ENCODE results near the gene SUZ12.
"Not testable (repeated sequence)": the region's sequence is repeated elsewhere in the genome, so short reads cannot be mapped to it uniquely, and the experiment has no call there.

SUZ12 gene

DNA sequence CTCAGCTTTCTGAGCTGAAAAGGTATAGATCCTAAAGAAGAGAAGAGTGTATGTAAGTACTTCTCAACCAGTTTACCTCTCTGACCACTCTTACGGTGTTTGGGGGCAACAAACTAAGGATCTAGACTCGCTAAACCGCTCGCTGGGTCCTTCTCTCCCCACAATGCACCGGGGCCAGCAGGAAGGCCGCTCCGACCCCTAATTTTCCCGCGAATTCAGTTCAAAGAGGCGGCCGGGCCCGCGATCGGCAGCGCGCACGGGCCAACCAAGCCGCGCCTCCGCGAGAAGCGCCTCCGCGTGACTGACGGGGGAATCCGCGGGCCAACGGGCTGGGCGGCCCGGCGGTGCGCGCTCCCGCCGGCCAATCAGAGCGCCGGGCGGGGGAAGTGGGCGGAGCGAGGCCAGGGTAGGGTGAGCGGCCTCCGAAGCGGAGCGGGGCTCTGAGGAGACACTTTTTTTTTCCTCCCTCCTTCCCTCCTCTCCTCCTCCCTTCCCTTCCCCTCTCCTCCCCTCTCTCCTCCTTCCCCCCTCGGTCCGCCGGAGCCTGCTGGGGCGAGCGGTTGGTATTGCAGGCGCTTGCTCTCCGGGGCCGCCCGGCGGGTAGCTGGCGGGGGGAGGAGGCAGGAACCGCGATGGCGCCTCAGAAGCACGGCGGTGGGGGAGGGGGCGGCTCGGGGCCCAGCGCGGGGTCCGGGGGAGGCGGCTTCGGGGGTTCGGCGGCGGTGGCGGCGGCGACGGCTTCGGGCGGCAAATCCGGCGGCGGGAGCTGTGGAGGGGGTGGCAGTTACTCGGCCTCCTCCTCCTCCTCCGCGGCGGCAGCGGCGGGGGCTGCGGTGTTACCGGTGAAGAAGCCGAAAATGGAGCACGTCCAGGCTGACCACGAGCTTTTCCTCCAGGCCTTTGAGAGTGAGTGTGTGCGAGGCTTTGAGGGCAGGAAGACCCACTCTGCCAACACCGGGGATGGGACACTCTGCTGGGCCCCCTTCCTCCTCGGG lies at the start of gene SUZ12:
Gene SUZ12 (plus strand): TSS at position 393 of the 995 bp plus-strand sequence. CDS start 240 bp downstream, at position 633.
- H3K4me1 ChIP-seq (ENCODE audit: control insufficient read depth, insufficient read depth, low read length); H3K36me3 ChIP-seq (ENCODE audit: control insufficient read depth, insufficient read depth, low read length); H3K27me3 ChIP-seq (ENCODE audit: control insufficient read depth, insufficient read depth, low read length); H3K9me3 ChIP-seq (ENCODE audit: control insufficient read depth, insufficient read depth, low read length): not testable (repeated sequence)
- peak within 1 kb of the TSS; percentile 73 for H3K4me3 ChIP-seq (ENCODE audit: low read depth, low read length)
- H3K9ac ChIP-seq (ENCODE audit: low read depth, low read length), result peak within 1 kb of the TSS; percentile 81

DNA sequence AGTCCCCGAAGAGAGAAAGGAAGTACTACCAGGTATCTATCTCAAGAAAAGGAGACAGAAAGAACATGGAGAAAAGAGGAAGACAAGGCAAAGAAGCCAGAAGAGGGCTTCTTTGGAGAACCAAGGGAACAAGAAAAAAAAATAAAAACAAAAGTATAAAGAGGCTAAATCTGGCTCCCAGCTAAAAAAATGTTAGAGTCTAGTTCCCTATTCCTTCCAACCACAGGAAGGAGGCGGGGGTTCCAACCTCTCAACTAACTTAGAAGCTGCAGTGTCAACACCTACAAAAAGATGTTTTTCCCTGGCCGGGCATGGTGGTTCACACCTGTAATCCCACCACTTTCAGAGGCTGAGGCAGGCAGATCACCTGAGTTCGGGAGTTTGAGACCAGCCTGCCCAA lies 48.7 kb upstream of the SUZ12 start:
- Histone ChIP-seq H3K36me3 (ENCODE audit: control insufficient read depth, insufficient read depth, low read length) (peaks cover 30% of the 10 kb centered on the region), H3K4me1 (ENCODE audit: control insufficient read depth, insufficient read depth, low read length) (no peaks in the 10 kb centered on the region), H3K27me3 (ENCODE audit: control insufficient read depth, insufficient read depth, low read length) (no peaks in the 10 kb centered on the region), H3K9ac (ENCODE audit: low read depth, low read length) (no peak overlapping the region), H3K9me3 (ENCODE audit: control insufficient read depth, insufficient read depth, low read length) (no peaks in the 10 kb centered on the region), H3K4me3 (ENCODE audit: low read depth, low read length) (no peak overlapping the region)

DNA sequence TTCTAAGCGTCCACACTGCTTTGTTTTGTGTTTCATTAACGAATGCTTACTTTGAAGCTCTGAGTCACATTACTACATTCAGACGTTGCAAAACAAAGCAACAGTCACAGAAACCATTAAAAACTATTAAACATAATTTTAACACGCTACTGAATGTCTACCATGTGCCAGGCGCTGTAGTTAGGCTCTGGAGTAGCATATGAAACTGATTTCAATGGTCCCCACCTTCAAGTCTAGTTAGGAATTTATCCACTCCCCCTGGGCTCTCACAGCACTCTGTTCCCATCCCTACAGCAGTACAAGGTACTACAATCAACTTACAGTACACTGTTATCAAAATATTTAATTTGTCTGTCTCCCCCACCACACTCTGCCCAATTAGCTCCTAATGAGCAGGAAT lies 35.9 kb upstream of the SUZ12 start:
- Histone ChIP-seq H3K4me3 (ENCODE audit: low read depth, low read length) (peak overlapping the region; percentile 86), H3K27me3 (ENCODE audit: control insufficient read depth, insufficient read depth, low read length) (no peaks in the 10 kb centered on the region), H3K9me3 (ENCODE audit: control insufficient read depth, insufficient read depth, low read length) (no peaks in the 10 kb centered on the region), H3K4me1 (ENCODE audit: control insufficient read depth, insufficient read depth, low read length) (no peaks in the 10 kb centered on the region), H3K9ac (ENCODE audit: low read depth, low read length) (peak overlapping the region; percentile 71), H3K36me3 (ENCODE audit: control insufficient read depth, insufficient read depth, low read length) (peaks cover 16% of the 10 kb centered on the region)

DNA sequence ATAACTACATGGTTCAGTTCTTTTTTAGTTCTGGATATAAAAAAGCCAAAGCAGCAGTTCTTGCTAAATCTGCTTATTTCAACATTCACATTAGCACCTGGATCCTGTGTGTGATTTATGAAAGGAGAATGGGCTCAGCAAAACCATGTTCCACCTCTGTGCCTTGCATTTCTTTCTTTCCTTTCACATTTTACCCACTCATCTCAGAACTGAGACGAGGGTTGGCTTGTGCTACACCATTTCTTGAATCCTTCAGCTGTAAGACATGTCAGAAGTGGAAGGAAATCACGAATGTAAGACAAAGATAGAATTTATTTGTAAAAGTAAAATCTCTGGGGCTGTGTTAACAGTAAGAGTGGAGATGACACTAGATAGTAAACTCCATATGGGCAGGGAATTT lies 34.1 kb upstream of the SUZ12 start:
- Histone ChIP-seq H3K9me3 (ENCODE audit: control insufficient read depth, insufficient read depth, low read length) (no peaks in the 10 kb centered on the region), H3K9ac (ENCODE audit: low read depth, low read length) (no peak overlapping the region), H3K4me1 (ENCODE audit: control insufficient read depth, insufficient read depth, low read length) (no peaks in the 10 kb centered on the region), H3K27me3 (ENCODE audit: control insufficient read depth, insufficient read depth, low read length) (no peaks in the 10 kb centered on the region), H3K36me3 (ENCODE audit: control insufficient read depth, insufficient read depth, low read length) (peaks cover 8% of the 10 kb centered on the region), H3K4me3 (ENCODE audit: low read depth, low read length) (no peak overlapping the region)

DNA sequence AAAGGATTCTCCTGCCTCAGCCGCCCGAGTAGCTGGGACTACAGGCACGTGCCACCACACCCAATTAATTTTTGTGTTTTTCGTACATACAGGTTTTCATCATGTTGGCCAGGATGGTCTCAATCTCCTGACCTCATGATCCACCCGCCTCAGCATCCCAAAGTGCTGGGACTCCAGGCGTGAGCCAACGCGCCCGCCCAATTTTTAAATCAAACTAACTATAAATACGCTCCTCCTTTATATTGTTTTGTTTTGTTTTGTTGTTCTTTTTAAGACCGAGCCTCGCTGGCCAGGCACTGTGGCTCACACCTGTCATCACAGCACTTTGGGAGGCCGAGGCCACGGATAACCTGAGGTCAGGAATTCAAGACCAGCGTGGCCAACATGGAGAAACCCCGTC lies 33.4 kb upstream of the SUZ12 start:
- H3K36me3 ChIP-seq (ENCODE audit: control insufficient read depth, insufficient read depth, low read length), result peaks cover 8% of the 10 kb centered on the region
- H3K9ac ChIP-seq (ENCODE audit: low read depth, low read length), result no peak overlapping the region
- H3K9me3 ChIP-seq (ENCODE audit: control insufficient read depth, insufficient read depth, low read length), result no peaks in the 10 kb centered on the region
- H3K4me1 ChIP-seq (ENCODE audit: control insufficient read depth, insufficient read depth, low read length), result no peaks in the 10 kb centered on the region
- H3K27me3 ChIP-seq (ENCODE audit: control insufficient read depth, insufficient read depth, low read length), result no peaks in the 10 kb centered on the region
- H3K4me3 ChIP-seq (ENCODE audit: low read depth, low read length), result no peak overlapping the region

GRCh38 chr17:31907342-31907962 lies 29.4 kb upstream of the SUZ12 start:
- no peaks in the 10 kb centered on the region for H3K4me1 ChIP-seq (ENCODE audit: control insufficient read depth, insufficient read depth, low read length)
- H3K27me3 ChIP-seq (ENCODE audit: control insufficient read depth, insufficient read depth, low read length), result no peaks in the 10 kb centered on the region
- H3K9ac ChIP-seq (ENCODE audit: low read depth, low read length), result no peak overlapping the region
- no peaks in the 10 kb centered on the region for H3K9me3 ChIP-seq (ENCODE audit: control insufficient read depth, insufficient read depth, low read length)
- no peak overlapping the region for H3K4me3 ChIP-seq (ENCODE audit: low read depth, low read length)
- H3K36me3 ChIP-seq (ENCODE audit: control insufficient read depth, insufficient read depth, low read length), result no peaks in the 10 kb centered on the region

DNA sequence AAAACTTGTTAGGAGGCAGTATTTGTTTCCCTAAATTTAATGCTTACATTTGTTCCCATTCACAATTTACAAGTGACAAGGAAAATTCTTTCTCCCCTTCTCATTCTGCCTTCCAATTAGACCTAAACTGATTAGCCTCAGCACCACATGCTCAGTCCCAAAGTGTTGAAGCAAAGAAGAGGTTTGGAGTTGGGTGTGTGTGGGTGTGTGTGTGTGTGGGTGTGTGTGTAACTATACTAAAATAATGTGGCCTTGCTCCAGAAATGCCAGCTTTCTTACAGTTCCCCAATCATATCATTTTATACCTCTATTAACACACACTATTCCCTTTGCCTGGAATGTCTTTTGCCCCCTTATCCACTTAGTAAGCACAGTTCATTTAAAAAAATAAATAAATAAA lies 28.4 kb upstream of the SUZ12 start:
- H3K9me3 ChIP-seq (ENCODE audit: control insufficient read depth, insufficient read depth, low read length), result no peaks in the 10 kb centered on the region
- H3K9ac ChIP-seq (ENCODE audit: low read depth, low read length), result no peak overlapping the region
- H3K4me3 ChIP-seq (ENCODE audit: low read depth, low read length), result no peak overlapping the region
- H3K36me3 ChIP-seq (ENCODE audit: control insufficient read depth, insufficient read depth, low read length), result no peaks in the 10 kb centered on the region
- H3K4me1 ChIP-seq (ENCODE audit: control insufficient read depth, insufficient read depth, low read length), result no peaks in the 10 kb centered on the region
- no peaks in the 10 kb centered on the region for H3K27me3 ChIP-seq (ENCODE audit: control insufficient read depth, insufficient read depth, low read length)

DNA sequence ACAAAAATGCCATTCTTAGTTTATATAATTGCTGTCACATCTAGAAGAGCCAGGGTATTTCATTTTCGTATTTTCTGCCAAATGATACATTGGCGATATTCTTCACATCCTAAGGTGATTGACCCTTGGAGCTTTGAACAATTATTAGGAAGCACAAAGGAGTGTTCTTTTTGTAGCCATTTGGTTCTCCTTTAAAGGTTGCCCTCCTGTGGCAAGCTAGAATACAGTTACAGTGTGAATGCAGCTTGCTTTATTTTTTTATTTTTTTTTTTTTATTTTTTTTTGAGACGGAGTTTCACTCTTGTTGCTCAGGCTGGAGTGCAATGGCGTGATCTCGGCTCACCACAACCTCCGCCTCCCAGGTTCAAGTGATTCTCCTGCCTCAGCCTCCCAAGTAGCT lies 24.1 kb upstream of the SUZ12 start:
- H3K4me1 ChIP-seq (ENCODE audit: control insufficient read depth, insufficient read depth, low read length); H3K4me3 ChIP-seq (ENCODE audit: low read depth, low read length); H3K9me3 ChIP-seq (ENCODE audit: control insufficient read depth, insufficient read depth, low read length); H3K36me3 ChIP-seq (ENCODE audit: control insufficient read depth, insufficient read depth, low read length); H3K9ac ChIP-seq (ENCODE audit: low read depth, low read length); H3K27me3 ChIP-seq (ENCODE audit: control insufficient read depth, insufficient read depth, low read length): not testable (repeated sequence)

GRCh38 chr17:31915456-31916100 lies 21.2 kb upstream of the SUZ12 start:
- Histone ChIP-seq H3K9ac (ENCODE audit: low read depth, low read length) (no peak overlapping the region), H3K4me3 (ENCODE audit: low read depth, low read length) (no peak overlapping the region), H3K27me3 (ENCODE audit: control insufficient read depth, insufficient read depth, low read length) (no peaks in the 10 kb centered on the region), H3K36me3 (ENCODE audit: control insufficient read depth, insufficient read depth, low read length) (no peaks in the 10 kb centered on the region), H3K9me3 (ENCODE audit: control insufficient read depth, insufficient read depth, low read length) (no peaks in the 10 kb centered on the region), H3K4me1 (ENCODE audit: control insufficient read depth, insufficient read depth, low read length) (peaks cover 2% of the 10 kb centered on the region)

DNA sequence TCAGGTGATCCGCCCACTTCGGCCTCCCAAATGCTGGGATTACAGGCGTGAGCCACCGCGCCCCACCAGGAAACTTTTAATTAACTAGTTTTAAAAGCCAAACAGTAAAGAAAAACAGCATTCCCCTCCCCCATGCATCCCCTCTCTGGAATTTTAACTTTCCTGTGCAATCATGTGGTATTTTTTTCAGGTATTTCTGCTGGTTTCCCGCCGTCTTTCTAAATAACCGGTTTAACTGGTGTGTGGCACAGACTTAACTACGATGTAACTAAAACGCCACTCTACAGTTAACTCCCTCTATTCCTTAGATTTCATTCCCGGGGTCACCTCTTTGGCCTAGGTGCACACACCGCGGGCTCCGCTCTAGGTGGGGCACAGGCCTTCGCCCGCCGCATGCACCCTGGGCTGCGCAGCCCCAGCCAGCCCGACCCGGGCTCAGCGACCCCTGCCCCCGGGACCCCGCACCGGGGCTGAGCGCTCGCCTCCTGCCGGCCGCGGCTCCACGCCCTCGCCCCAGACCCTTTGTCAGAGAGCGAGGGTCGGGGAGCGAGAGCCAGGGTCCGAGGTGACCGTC lies 20.2 kb upstream of the SUZ12 start:
- no peak overlapping the region for H3K9ac ChIP-seq (ENCODE audit: low read depth, low read length)
- H3K36me3 ChIP-seq (ENCODE audit: control insufficient read depth, insufficient read depth, low read length), result no peaks in the 10 kb centered on the region
- no peaks in the 10 kb centered on the region for H3K9me3 ChIP-seq (ENCODE audit: control insufficient read depth, insufficient read depth, low read length)
- H3K4me3 ChIP-seq (ENCODE audit: low read depth, low read length), result no peak overlapping the region
- H3K27me3 ChIP-seq (ENCODE audit: control insufficient read depth, insufficient read depth, low read length), result no peaks in the 10 kb centered on the region
- peaks cover 2% of the 10 kb centered on the region for H3K4me1 ChIP-seq (ENCODE audit: control insufficient read depth, insufficient read depth, low read length)

DNA sequence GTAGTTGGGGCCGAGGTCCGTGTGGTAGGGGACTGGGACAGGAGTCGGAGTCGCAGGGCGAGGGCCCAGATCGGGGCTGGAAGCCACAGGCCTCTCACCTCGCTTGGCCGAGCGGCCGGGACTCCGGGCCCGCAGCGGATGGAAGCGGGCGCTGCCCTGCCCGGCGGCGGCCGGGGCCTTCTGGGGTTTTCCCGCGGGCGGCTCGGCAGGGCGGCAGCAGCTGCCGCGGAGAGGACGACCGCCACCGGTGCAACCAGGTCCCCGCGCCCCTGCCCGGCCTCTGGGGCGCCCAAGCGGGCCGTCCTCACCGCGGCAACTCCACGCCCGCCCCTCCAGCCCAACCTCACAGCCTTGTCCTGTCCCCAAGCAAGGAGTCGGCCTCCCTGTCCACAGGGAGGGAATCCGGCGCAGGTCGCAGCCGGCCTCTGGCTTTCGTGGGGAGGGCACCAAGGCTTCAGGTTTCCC lies 19.7 kb upstream of the SUZ12 start:
- Histone ChIP-seq H3K36me3 (ENCODE audit: control insufficient read depth, insufficient read depth, low read length) (no peaks in the 10 kb centered on the region), H3K27me3 (ENCODE audit: control insufficient read depth, insufficient read depth, low read length) (no peaks in the 10 kb centered on the region), H3K4me1 (ENCODE audit: control insufficient read depth, insufficient read depth, low read length) (peaks cover 2% of the 10 kb centered on the region), H3K9me3 (ENCODE audit: control insufficient read depth, insufficient read depth, low read length) (no peaks in the 10 kb centered on the region), H3K4me3 (ENCODE audit: low read depth, low read length) (no peak overlapping the region), H3K9ac (ENCODE audit: low read depth, low read length) (no peak overlapping the region)

Data from iPS-15b (cell line).